Measurements from ENCODE around the gene CCNG2. TPM values are rescaled to one million over a fixed set of nuclear protein-coding genes. Genes with fewer than 3 reads are reported as not detected.

The CCNG2 gene
- total and polyA plus RNA-seq, 12 donors, result 5.4 to 69.2 (median 20.9) TPM

- no peak overlapping the region for H3K27ac ChIP-seq
- intact Hi-C loops (cut with DNase I), result loop anchor here in 1 of 2 donors (10.0 kb wide), 2 partner anchors 105 to 155 kb away; no protein-coding TSS in a partner anchor
- H3K36me3 ChIP-seq (replicated peaks in 1 of 2), result no peaks in the 10 kb centered on the region
- no peaks in the 10 kb centered on the region for H3K4me1 ChIP-seq (replicated peaks in 1 of 2)
- DNase-seq, result no peak
- no peak overlapping the region for H3K4me3 ChIP-seq
- H3K27me3 ChIP-seq, result no peaks in the 10 kb centered on the region
- WGBS, 4 donors, result 86 to 94% (median 89%) methylated on average over 1 of the region's 1 CpG
- TF ChIP-seq CTCF (IDR thresholded peaks at IDR 0.05), result no peak
- TF ChIP-seq POLR2A (IDR thresholded peaks at IDR 0.05), result no peak
- H3K9me3 ChIP-seq (replicated peaks in 1 of 3), result no peaks in the 10 kb centered on the region
These were observed 42.7 kb downstream of the CCNG2 start for GRCh38 chr4:77199701-77200100.

- WGBS, 4 donors, result 90 to 100% (median 92%) methylated on average over 1 of the region's 1 CpG
- H3K27me3 ChIP-seq, result no peaks in the 10 kb centered on the region
- TF ChIP-seq POLR2A (IDR thresholded peaks at IDR 0.05) (no peak), CTCF (IDR thresholded peaks at IDR 0.05) (no peak)
- H3K9me3 ChIP-seq (replicated peaks in 1 of 3), result no peaks in the 10 kb centered on the region
- intact Hi-C loops (cut with DNase I), result loop anchor here in 1 of 2 donors (10.0 kb wide), 2 partner anchors 107 to 157 kb away; no protein-coding TSS in a partner anchor
- H3K27ac ChIP-seq, result no peak overlapping the region
- DNase-seq, result no peak
- no peaks in the 10 kb centered on the region for H3K36me3 ChIP-seq (replicated peaks in 1 of 2)
- H3K4me1 ChIP-seq (replicated peaks in 1 of 2), result no peaks in the 10 kb centered on the region
- H3K4me3 ChIP-seq, result no peak overlapping the region
These were observed 44.3 kb downstream of the CCNG2 start for GRCh38 chr4:77201343-77201742.

GRCh38 chr4:77201857-77202256 is 44.9 kb downstream of the CCNG2 start:
- Histone ChIP-seq H3K36me3 (replicated peaks in 1 of 2) (no peaks in the 10 kb centered on the region), H3K9me3 (replicated peaks in 1 of 3) (no peaks in the 10 kb centered on the region), H3K27ac (no peak overlapping the region), H3K4me3 (no peak overlapping the region), H3K27me3 (no peaks in the 10 kb centered on the region), H3K4me1 (replicated peaks in 1 of 2) (no peaks in the 10 kb centered on the region)
- no peak for DNase-seq
- WGBS, 4 donors, result 64 to 88% (median 79%) methylated on average over 3 of the region's 3 CpGs
- TF ChIP-seq POLR2A (IDR thresholded peaks at IDR 0.05) (no peak), CTCF (IDR thresholded peaks at IDR 0.05) (no peak)
- intact Hi-C loops (cut with DNase I), result loop anchor here in 1 of 2 donors (10.0 kb wide), 2 partner anchors 107 to 157 kb away; no protein-coding TSS in a partner anchor

- Histone ChIP-seq H3K27me3 (no peaks in the 10 kb centered on the region), H3K36me3 (replicated peaks in 1 of 2) (no peaks in the 10 kb centered on the region), H3K27ac (no peak overlapping the region), H3K4me1 (replicated peaks in 1 of 2) (no peaks in the 10 kb centered on the region), H3K4me3 (no peak overlapping the region), H3K9me3 (replicated peaks in 1 of 3) (no peaks in the 10 kb centered on the region)
- TF ChIP-seq CTCF (IDR thresholded peaks at IDR 0.05) (no peak), POLR2A (IDR thresholded peaks at IDR 0.05) (no peak)
- DNase-seq, result no peak
- WGBS, 4 donors, result 80 to 89% (median 82%) methylated on average over 1 of the region's 1 CpG
- intact Hi-C loops (cut with DNase I), result loop anchor here in 1 of 2 donors (10.0 kb wide), 2 partner anchors 108 to 158 kb away; no protein-coding TSS in a partner anchor
These were observed 45.5 kb downstream of the CCNG2 start for GRCh38 chr4:77202491-77202890.
